Muscle layer of colon (tissue), 2 donors: ENCODE measurements around the gene ADRB2.
"Not testable (repeated sequence)": the region's sequence is repeated elsewhere in the genome, so short reads cannot be mapped to it uniquely, and the experiment has no call there.

ENCODE experiments used
- H3K27ac ChIP-seq: one replicate; pipeline ENCODE4 v1.7.0; 2013; ENCODE audit warnings: low read depth, mild to moderate bottlenecking, low read length, moderate library complexity
- H3K27me3 ChIP-seq, 2 donors: one replicate each; pipeline ENCODE4 v1.7.0; 2013; ENCODE audit warnings: low read length in 2 of 2, mild to moderate bottlenecking in 2 of 2; ENCODE audit not compliant: insufficient read depth in 2 of 2, control insufficient read depth in 1 of 2
- H3K36me3 ChIP-seq: one replicate; pipeline ENCODE4 v1.7.0; 2013; ENCODE audit warnings: mild to moderate bottlenecking, low read length; ENCODE audit not compliant: insufficient read depth
- H3K4me1 ChIP-seq: one replicate; pipeline ENCODE4 v1.7.0; 2013; ENCODE audit warnings: mild to moderate bottlenecking, low read length; ENCODE audit not compliant: insufficient read depth
- H3K4me3 ChIP-seq, 2 donors: one replicate each; pipeline ENCODE4 v1.7.0; 2013; ENCODE audit warnings: low read length in 2 of 2, low read depth in 1 of 2, mild to moderate bottlenecking in 1 of 2, moderate library complexity in 1 of 2
- H3K9ac ChIP-seq: one replicate; pipeline ENCODE4 v1.7.0; 2013; ENCODE audit warnings: low read length
- H3K9me3 ChIP-seq: one replicate; pipeline ENCODE4 v1.7.0; 2013; ENCODE audit warnings: mild to moderate bottlenecking, low read length
- donor health status: abdominal sarcoma.
- donor health status: Adenocarcinoma of cecum.

Gene ADRB2

GRCh38 chr5:148860599-148860998 lies 34.2 kb downstream of the ADRB2 start:
- Histone ChIP-seq H3K27ac (no peak overlapping the region), H3K4me1 (peaks cover 15% of the 10 kb centered on the region), H3K27me3 (no peaks in the 10 kb centered on the region), H3K9ac (no peak overlapping the region), H3K36me3 (no peaks in the 10 kb centered on the region), H3K9me3 (no peaks in the 10 kb centered on the region), H3K4me3 (no peak overlapping the region)

GRCh38 chr5:148861088-148861487 lies 34.7 kb downstream of the ADRB2 start:
- Histone ChIP-seq H3K4me1 (peaks cover 15% of the 10 kb centered on the region), H3K9me3 (no peaks in the 10 kb centered on the region), H3K27me3 (no peaks in the 10 kb centered on the region), H3K4me3 (no peak overlapping the region), H3K27ac (no peak overlapping the region), H3K9ac (no peak overlapping the region), H3K36me3 (no peaks in the 10 kb centered on the region)

GRCh38 chr5:148861696-148862095 lies 35.3 kb downstream of the ADRB2 start:
- Histone ChIP-seq H3K4me3 (no peak overlapping the region), H3K27me3 (no peaks in the 10 kb centered on the region), H3K36me3 (no peaks in the 10 kb centered on the region), H3K9ac (no peak overlapping the region), H3K9me3 (no peaks in the 10 kb centered on the region), H3K4me1 (peaks cover 15% of the 10 kb centered on the region), H3K27ac (no peak overlapping the region)

- Histone ChIP-seq H3K4me1 (peaks cover 15% of the 10 kb centered on the region), H3K9ac (no peak overlapping the region), H3K9me3 (no peaks in the 10 kb centered on the region), H3K36me3 (no peaks in the 10 kb centered on the region), H3K27ac (no peak overlapping the region), H3K27me3 (no peaks in the 10 kb centered on the region), H3K4me3 (no peak overlapping the region)
Observed at GRCh38 chr5:148864113-148864841, 37.9 kb downstream of the ADRB2 start.

GRCh38 chr5:148866024-148866423 lies 39.6 kb downstream of the ADRB2 start:
- H3K27ac ChIP-seq, result no peak overlapping the region
- no peak overlapping the region for H3K9ac ChIP-seq
- no peaks in the 10 kb centered on the region for H3K27me3 ChIP-seq
- no peaks in the 10 kb centered on the region for H3K36me3 ChIP-seq
- H3K9me3 ChIP-seq, result no peaks in the 10 kb centered on the region
- no peak overlapping the region for H3K4me3 ChIP-seq
- H3K4me1 ChIP-seq, result peaks cover 15% of the 10 kb centered on the region

GRCh38 chr5:148873120-148873519 lies 46.7 kb downstream of the ADRB2 start:
- Histone ChIP-seq H3K9ac (no peak overlapping the region), H3K27me3 (no peaks in the 10 kb centered on the region), H3K36me3 (no peaks in the 10 kb centered on the region), H3K4me3 (no peak overlapping the region), H3K27ac (no peak overlapping the region), H3K9me3 (no peaks in the 10 kb centered on the region), H3K4me1 (peaks cover 10% of the 10 kb centered on the region)

GRCh38 chr5:148873690-148874485 lies 47.5 kb downstream of the ADRB2 start:
- Histone ChIP-seq H3K27me3 (no peaks in the 10 kb centered on the region), H3K4me3 (no peak overlapping the region), H3K9ac (no peak overlapping the region), H3K27ac (no peak overlapping the region), H3K36me3 (no peaks in the 10 kb centered on the region), H3K9me3 (no peaks in the 10 kb centered on the region), H3K4me1 (peaks cover 10% of the 10 kb centered on the region)

GRCh38 chr5:148875205-148875875 lies 48.9 kb downstream of the ADRB2 start:
- no peak overlapping the region for H3K9ac ChIP-seq
- no peak overlapping the region for H3K27ac ChIP-seq
- H3K27me3 ChIP-seq, result no peaks in the 10 kb centered on the region
- no peak overlapping the region for H3K4me3 ChIP-seq
- H3K36me3 ChIP-seq, result no peaks in the 10 kb centered on the region
- peaks cover 10% of the 10 kb centered on the region for H3K4me1 ChIP-seq
- H3K9me3 ChIP-seq, result no peaks in the 10 kb centered on the region

- H3K27me3 ChIP-seq, H3K9me3 ChIP-seq, H3K4me3 ChIP-seq, H3K36me3 ChIP-seq, H3K9ac ChIP-seq, H3K27ac ChIP-seq: not testable (repeated sequence)
- peaks cover 10% of the 10 kb centered on the region for H3K4me1 ChIP-seq
Observed at GRCh38 chr5:148877436-148877835, 51.0 kb downstream of the ADRB2 start.
